ENCODE measurements around the gene MPHOSPH6.

- no peak for TF ChIP-seq CTCF (IDR thresholded peaks at IDR 0.05)
- no peak for TF ChIP-seq POLR2A (IDR thresholded peaks at IDR 0.05)
- no peak for TF ChIP-seq POLR2AphosphoS5 (IDR thresholded peaks at IDR 0.05)
- TF ChIP-seq EP300 (IDR thresholded peaks at IDR 0.05), result no peak
Measured at GRCh38 chr16:82167670-82168069, 2.4 kb downstream of the MPHOSPH6 start.

Data from stomach (tissue), 4 donors.